Urinary bladder (tissue), 4 donors: ENCODE data around the gene MTMR3. TPM values are rescaled to one million over a fixed set of nuclear protein-coding genes. Genes with fewer than 3 reads are reported as not detected.
"Not testable (repeated sequence)": the region's sequence is repeated elsewhere in the genome, so short reads cannot be mapped to it uniquely, and the experiment has no call there.

Source experiments
- DNase-seq: peaks from one replicate; pipeline ENCODE4 v3.0.0-alpha.2; 2015; ENCODE audit errors: extremely low spot score
- H3K27ac ChIP-seq: one replicate; pipeline ENCODE4 v1.5.1; 2013; ENCODE audit warnings: low read depth, mild to moderate bottlenecking, moderate library complexity
- H3K36me3 ChIP-seq: one replicate; pipeline ENCODE4 v1.6.1; 2013; ENCODE audit warnings: mild to moderate bottlenecking, moderate library complexity; ENCODE audit not compliant: insufficient read depth
- H3K4me1 ChIP-seq: one replicate; pipeline ENCODE4 v1.6.1; 2013; ENCODE audit warnings: mild to moderate bottlenecking, moderate library complexity; ENCODE audit not compliant: insufficient read depth
- H3K4me3 ChIP-seq: one replicate; pipeline ENCODE4 v1.5.1; 2013; ENCODE audit warnings: low read depth, low read length
- WGBS: extraction: QIAGEN DNeasy Blood & Tissue Kit; methylation state at CpG from one replicate; pipeline ENCODE4 v1.1.7; 2013; 5-methylcytosine and 5-hydroxymethylcytosine counted together
- polyA plus RNA-seq: library from polyadenylated mRNA; stranded (reverse); fragments of 200-250 nt; gene quantifications from one replicate; pipeline ENCODE4 v1.2.3, GENCODE V29; 2013
- total RNA-seq: library from RNA; depleted of rRNA; stranded (reverse); fragments of >200 nt; gene quantifications from one replicate; pipeline ENCODE4 v1.2.3, GENCODE V29; 2014
- donor health status: healthy with polysubstance abuse.
- donor health status: healthy.

MTMR3 gene
- total and polyA plus RNA-seq, 2 donors, result 17.8 to 62.7 TPM

DNA sequence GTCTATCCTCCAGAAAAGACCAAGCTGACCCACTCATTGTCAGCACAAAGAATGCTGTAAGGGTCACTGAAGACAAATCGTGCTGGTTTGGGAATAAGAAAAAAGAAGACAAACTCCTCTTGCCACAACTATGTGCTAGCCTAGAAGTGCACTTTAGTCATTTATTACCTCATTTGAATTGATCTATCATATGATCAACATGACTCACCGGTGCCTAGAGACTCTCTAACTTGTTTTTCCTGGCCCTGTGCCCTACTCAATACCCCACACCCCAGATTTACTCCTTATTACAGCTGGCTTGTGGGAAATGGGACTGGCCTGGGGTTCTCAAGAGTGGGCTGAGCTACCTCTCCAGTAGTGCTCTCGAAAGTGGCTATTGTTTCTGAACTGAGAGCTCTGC is 161.4 kb downstream of the MTMR3 start:
- peak; percentile 49 for DNase-seq
- no peaks in the 10 kb centered on the region for H3K4me1 ChIP-seq
- H3K36me3 ChIP-seq, result no peaks in the 10 kb centered on the region
- 56% methylated on average over 3 of the region's 3 CpGs for WGBS
- no peak overlapping the region for H3K4me3 ChIP-seq
- H3K27ac ChIP-seq, result no peak overlapping the region

DNA sequence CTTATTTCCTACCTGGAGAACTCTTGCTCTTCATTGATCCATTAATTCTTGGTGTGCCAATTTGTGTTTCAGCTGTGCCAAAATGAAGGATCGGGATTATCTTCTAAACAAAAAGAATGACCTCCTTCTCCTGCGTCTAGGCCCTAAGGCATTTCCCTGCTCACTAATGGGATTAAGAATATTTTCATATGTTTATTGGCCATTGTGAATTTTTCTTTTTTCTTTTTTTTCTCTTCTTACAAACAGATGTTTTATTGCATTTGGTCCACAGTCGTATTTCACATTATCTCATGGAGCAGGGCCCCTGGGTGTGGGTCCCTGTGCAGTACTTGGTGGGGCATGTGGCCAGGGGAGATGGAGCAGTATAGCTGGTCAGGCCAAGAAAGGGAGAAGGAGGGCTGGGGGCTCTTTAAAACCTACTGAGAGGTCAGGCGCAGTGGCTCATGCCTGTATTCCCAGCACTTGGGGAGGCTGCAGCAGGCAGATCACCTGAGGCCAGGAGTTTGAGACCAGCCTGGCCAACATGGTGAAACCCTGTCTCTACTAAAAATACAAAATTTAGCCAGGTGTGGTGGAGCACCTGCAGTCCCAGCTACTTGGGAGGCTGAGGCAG is 162.0 kb downstream of the MTMR3 start:
- no peak overlapping the region for H3K4me3 ChIP-seq
- 69% methylated on average over 4 of the region's 4 CpGs for WGBS
- no peak for DNase-seq
- no peak overlapping the region for H3K27ac ChIP-seq
- no peaks in the 10 kb centered on the region for H3K4me1 ChIP-seq
- no peaks in the 10 kb centered on the region for H3K36me3 ChIP-seq

GRCh38 chr22:30045494-30045887 is 162.5 kb downstream of the MTMR3 start:
- Histone ChIP-seq H3K4me3 (no peak overlapping the region), H3K4me1 (no peaks in the 10 kb centered on the region), H3K36me3 (no peaks in the 10 kb centered on the region), H3K27ac (no peak overlapping the region)
- DNase-seq, result no peak
- 81% methylated on average over 4 of the region's 4 CpGs for WGBS

DNA sequence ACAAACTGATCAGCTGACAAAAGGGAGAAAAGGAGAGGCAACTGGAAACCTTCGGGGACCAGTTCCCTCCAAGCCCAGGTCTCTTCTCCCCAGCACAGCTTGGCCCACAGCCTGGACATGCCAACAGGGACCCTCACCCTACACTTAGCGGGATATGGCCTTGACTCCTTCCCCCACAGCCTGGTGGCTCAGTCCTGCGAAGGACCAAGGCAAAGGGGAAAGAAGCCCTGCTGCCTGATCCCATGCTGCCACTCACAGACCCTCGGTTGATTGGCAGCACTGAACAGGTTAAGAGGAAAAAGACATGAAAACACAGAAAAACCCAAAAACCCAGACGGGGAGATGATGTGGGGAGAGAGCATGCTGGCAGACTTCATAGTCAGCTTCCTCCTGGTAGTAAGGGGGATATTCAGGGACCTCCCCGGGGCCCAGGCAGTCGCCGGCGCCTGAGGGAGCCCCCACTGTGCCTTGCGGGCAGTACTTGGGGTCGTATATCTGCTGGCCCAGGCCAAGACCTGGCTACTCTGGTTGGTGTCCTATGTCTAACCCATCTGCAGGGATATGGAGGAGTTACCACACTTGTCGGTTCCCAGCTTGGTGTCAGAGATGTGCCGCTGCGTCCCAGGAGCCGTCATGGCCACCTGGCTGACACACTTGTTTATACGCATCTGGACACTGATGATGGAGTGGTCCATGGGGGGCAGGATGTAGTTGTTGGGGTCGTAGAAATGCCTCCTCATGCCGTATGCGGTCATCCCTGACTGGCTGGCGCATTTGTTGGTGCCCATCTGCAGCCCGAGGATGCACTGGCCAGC is 163.1 kb downstream of the MTMR3 start:
- no peaks in the 10 kb centered on the region for H3K36me3 ChIP-seq
- no peaks in the 10 kb centered on the region for H3K4me1 ChIP-seq
- no peak overlapping the region for H3K27ac ChIP-seq
- WGBS, result 95% methylated on average over 21 of the region's 21 CpGs
- no peak overlapping the region for H3K4me3 ChIP-seq
- DNase-seq, result no peak

DNA sequence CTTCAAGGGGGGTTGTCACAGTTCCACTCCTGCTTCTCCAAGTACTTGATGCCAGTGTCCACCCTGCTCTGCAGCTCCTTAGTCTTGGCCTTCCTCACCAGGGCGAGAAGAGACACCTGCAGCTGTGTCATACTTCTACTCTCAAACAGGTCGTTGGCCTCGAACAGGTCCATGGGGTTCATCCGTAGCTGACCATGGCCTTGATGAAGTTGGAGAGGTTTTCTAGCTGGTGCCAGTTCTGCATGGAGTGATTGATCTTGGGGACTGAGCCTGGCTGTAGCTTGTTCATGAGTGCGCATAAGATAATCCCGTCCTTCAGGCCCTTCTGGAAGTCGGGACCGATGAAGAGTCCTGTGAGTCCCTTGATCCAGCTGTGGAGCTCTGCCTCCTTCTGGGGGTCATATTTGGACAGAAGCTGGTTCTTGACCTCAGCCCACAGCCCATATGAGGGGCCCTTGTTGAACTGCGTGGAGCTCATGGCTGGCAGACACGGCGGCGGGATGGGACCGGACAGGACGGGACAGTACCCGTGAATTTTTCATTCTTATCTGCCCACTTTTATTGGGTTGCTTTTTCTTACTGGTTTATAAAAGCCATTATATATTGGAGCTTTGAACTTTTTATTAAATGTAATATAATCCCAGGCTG is 163.9 kb downstream of the MTMR3 start:
- Histone ChIP-seq H3K4me3 (no peak overlapping the region), H3K27ac (no peak overlapping the region), H3K36me3 (no peaks in the 10 kb centered on the region), H3K4me1 (no peaks in the 10 kb centered on the region)
- DNase-seq, result no peak
- 93% methylated on average over 15 of the region's 15 CpGs for WGBS

- Histone ChIP-seq H3K27ac (no peak overlapping the region), H3K4me1 (no peaks in the 10 kb centered on the region), H3K4me3 (no peak overlapping the region), H3K36me3 (no peaks in the 10 kb centered on the region)
- WGBS, result 70% methylated on average over 3 of the region's 3 CpGs
- no peak for DNase-seq
Observed at GRCh38 chr22:30047364-30047738, 164.4 kb downstream of the MTMR3 start.

- DNase-seq, result no peak
- 77% methylated on average over 2 of the region's 2 CpGs for WGBS
- H3K4me3 ChIP-seq, result no peak overlapping the region
Observed at GRCh38 chr22:30048681-30049080, 165.7 kb downstream of the MTMR3 start.

GRCh38 chr22:30054067-30054763 is 171.2 kb downstream of the MTMR3 start:
- Histone ChIP-seq H3K27ac (no peak overlapping the region), H3K4me1 (no peaks in the 10 kb centered on the region), H3K4me3 (no peak overlapping the region), H3K36me3 (no peaks in the 10 kb centered on the region)
- WGBS, result 72% methylated on average over 10 of the region's 10 CpGs
- DNase-seq, result no peak

More at GRCh38 chr22:30048681-30049080, 165.7 kb downstream of the MTMR3 start:
- no peak overlapping the region for H3K27ac ChIP-seq
- H3K4me1 ChIP-seq, result no peaks in the 10 kb centered on the region
- no peaks in the 10 kb centered on the region for H3K36me3 ChIP-seq

GRCh38 chr22:30054764-30055069 is 171.7 kb downstream of the MTMR3 start:
- Histone ChIP-seq H3K4me3 (no peak overlapping the region), H3K4me1 (no peaks in the 10 kb centered on the region), H3K27ac (no peak overlapping the region), H3K36me3 (no peaks in the 10 kb centered on the region)
- no peak for DNase-seq

DNA sequence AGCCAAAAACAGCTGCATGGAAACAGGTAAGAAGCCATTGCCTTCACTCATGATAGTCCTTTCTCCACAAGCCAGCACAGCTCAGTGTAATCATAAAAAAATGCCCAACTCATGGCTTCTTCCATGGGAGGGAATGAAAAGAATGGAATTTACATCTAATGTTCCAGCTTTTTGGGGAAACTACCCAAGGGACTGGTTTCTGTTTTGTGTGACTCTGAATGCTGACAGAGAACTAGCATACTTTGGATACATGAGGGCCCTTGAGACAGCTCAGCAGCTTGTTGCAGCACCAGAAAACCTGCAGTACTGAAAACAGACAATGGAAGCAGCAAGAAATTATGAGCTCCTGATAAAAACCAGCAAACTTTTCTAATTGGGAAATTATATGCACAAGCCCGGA is 173.0 kb downstream of the MTMR3 start:
- no peaks in the 10 kb centered on the region for H3K4me1 ChIP-seq
- no peak for DNase-seq
- no peaks in the 10 kb centered on the region for H3K36me3 ChIP-seq
- H3K27ac ChIP-seq, result no peak overlapping the region
- WGBS, result 83% methylated on average over 1 of the region's 1 CpG
- no peak overlapping the region for H3K4me3 ChIP-seq

GRCh38 chr22:30057375-30057774 is 174.4 kb downstream of the MTMR3 start:
- H3K4me1 ChIP-seq, result no peaks in the 10 kb centered on the region
- no peak overlapping the region for H3K27ac ChIP-seq
- H3K36me3 ChIP-seq, result no peaks in the 10 kb centered on the region
- no peak overlapping the region for H3K4me3 ChIP-seq
- DNase-seq, result no peak
- 92% methylated on average over 1 of the region's 1 CpG for whole genome bisulfite sequencing

DNA sequence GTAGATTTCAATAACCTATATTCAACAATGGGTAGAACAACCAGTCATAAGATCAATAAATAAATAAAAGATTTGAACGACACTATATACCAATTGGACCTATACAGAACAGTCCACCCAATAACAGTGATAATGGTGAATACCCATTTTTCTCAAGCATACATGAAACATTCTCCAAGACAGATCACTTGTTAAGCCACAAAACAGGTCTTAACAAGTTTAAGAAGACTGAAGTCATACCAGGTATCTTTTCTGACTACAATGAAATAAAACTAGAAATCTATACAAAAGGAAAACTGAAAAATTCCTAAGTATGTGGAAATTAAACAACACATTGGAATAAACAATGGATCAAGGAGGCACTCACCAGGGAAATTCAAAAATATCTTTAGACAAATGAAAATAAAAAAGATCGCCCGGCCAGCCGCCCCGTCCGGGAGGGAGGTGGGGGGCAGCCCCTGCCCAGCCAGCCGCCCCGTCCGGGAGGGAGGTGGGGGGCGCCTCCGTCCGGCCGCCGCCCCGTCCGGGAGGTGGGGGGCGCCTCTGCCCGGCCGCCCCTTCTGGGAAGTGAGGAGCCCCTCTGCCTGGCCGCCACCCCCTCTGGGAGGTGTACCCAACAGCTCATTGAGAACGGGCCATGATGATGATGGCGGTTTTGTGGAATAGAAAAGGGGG is 176.5 kb downstream of the MTMR3 start:
- H3K4me3 ChIP-seq, H3K36me3 ChIP-seq, H3K27ac ChIP-seq, H3K4me1 ChIP-seq, DNase-seq: not testable (repeated sequence)
- WGBS, result 93% methylated on average over 20 of the region's 22 CpGs

DNA sequence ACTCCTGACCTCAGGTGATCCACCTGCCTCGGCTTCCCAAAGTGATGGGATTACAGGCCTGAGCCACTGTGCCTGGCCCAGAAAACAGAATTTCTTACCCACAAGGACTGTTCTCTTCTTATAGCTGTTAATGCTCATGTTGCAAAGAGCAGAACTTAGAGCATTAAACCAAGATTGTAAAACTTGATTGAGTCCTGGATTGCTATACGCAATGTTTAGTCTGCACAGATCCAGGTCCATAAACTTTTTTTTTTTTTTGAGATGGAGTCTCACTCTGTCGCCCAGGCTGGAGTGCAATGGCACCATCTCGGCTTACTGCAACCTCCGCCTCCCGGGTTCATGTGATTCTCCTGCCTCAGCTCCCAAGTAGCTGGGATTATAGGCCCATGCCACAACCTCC is 178.1 kb downstream of the MTMR3 start:
- not testable (repeated sequence) for H3K4me3 ChIP-seq, H3K27ac ChIP-seq, H3K36me3 ChIP-seq, H3K4me1 ChIP-seq, DNase-seq
- 89% methylated on average over 6 of the region's 6 CpGs for WGBS
